MM.1S (cell line): ENCODE measurements around the gene SATB2.

Experiments
- CTCF ChIP-seq: fragments of 300-600 bp; sonication (generic); IDR thresholded peaks from 2 replicates; pipeline ENCODE4 v1.5.1; 2016; ENCODE audit warnings: antibody characterized with exemption, low read length, mixed read lengths
- EZH2 ChIP-seq: fragments of 300-600 bp; sonication (generic); optimal IDR thresholded peaks from 2 replicates; pipeline ENCODE3; 2017; ENCODE audit warnings: low read depth, mild to moderate bottlenecking, antibody characterized with exemption, low read length, mixed read lengths
- EZH2phosphoT487 ChIP-seq: fragments of 300-600 bp; sonication (generic); IDR thresholded peaks from 2 replicates; pipeline ENCODE4 v1.6.1; 2018; ENCODE audit warnings: antibody characterized with exemption, low read length

- TF ChIP-seq CTCF, result no peak
- TF ChIP-seq EZH2, result no peak
- no peak for TF ChIP-seq EZH2phosphoT487
Measured at GRCh38 chr2:199219551-199219950, 238.2 kb downstream of the SATB2 start.
